GM23248 (cell line): Measurements from ENCODE around the gene UBALD2.
"Not testable (repeated sequence)": the region's sequence is repeated elsewhere in the genome, so short reads cannot be mapped to it uniquely, and the experiment has no call there.

ENCODE experiments used
- EZH2 ChIP-seq: fragments of 200-600 bp; sonication (generic); IDR thresholded peaks from 2 replicates; pipeline ENCODE4 v1.6.1; 2018; ENCODE audit warnings: antibody characterized with exemption, mild to moderate bottlenecking; ENCODE audit not compliant: insufficient read depth, poor library complexity, severe bottlenecking
- EZH2phosphoT487 ChIP-seq: fragments of 200-600 bp; sonication (generic); IDR thresholded peaks from 2 replicates; pipeline ENCODE4 v1.6.1; 2018; ENCODE audit warnings: antibody characterized with exemption, moderate library complexity, mild to moderate bottlenecking, low read depth; ENCODE audit not compliant: insufficient read depth

DNA sequence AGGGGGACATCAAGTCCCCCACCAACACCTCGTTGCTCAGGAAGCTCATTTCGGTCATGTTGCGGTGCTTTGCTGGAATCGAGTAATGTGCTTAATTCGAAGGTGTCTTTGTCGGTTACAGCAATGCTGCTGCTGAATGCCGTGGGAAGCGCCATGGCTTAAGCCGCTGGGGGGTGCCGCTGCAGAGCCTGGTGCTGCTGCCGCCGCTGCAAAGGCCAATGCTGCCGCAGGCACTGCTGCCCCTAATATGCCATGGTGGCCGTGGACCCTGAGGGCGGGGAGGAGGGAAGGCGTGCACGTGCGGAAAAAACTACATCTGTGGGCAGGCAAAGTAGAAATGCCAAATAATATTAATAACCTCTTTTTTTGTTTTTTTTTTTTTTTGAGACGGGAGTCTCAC lies 38.4 kb upstream of the UBALD2 start:
- TF ChIP-seq EZH2, EZH2phosphoT487: not testable (repeated sequence)
